ENCODE results near the gene HUS1. TPM values are rescaled to one million over a fixed set of nuclear protein-coding genes. Genes with fewer than 3 reads are reported as not detected.

Gene HUS1
- total RNA-seq (10 to 100 TPM; 10.3 to 27.2 (median 20.7) TPM), polyA plus RNA-seq (10 to 100 TPM; 10.0 to 21.4 TPM)
- long read RNA-seq, donor 1, partial matches to known transcripts, result 3 of 15 reads
- long read RNA-seq, donor 1, other reads (novel, unspliced or antisense), result 10 of 15 reads
- long read RNA-seq, donor 2, partial matches to known transcripts, result 0 of 1 reads
- long read RNA-seq, donor 2, other reads (novel, unspliced or antisense), result 0 of 1 reads
- long read RNA-seq, donor 3, partial matches to known transcripts, result 1 of 8 reads
- long read RNA-seq, donor 3, other reads (novel, unspliced or antisense), result 3 of 8 reads

GRCh38 chr7:47979145-47979831, at the start of gene HUS1:
TSS of gene HUS1 (minus strand) at chr7:47979615. CDS start at chr7:47979519, 96 bp downstream.
- H3K9me3 ChIP-seq, result no peaks in the 10 kb centered on the region
- H3K4me3 ChIP-seq, result peak within 1 kb of the TSS; percentile 73
- peak within 1 kb of the TSS; percentile 18 to 75 for H3K27ac ChIP-seq
- peaks cover 4% of the 10 kb centered on the region for H3K4me1 ChIP-seq (ENCODE audit: insufficient read depth)
- intact Hi-C loops (cut with DNase I), result no loop called here
- H3K36me3 ChIP-seq, result no peaks in the 10 kb centered on the region
- peak; percentile 82 to 93 (median 89) for DNase-seq
- WGBS, 3 donors, result 1% methylated on average over 62 of the region's 62 CpGs
- no peaks in the 10 kb centered on the region for H3K27me3 ChIP-seq
- TF ChIP-seq EP300 (IDR thresholded peaks at IDR 0.05), result no peak
- peak; percentile 58 for TF ChIP-seq POLR2A (IDR thresholded peaks at IDR 0.05)
- TF ChIP-seq, protein P1, sequence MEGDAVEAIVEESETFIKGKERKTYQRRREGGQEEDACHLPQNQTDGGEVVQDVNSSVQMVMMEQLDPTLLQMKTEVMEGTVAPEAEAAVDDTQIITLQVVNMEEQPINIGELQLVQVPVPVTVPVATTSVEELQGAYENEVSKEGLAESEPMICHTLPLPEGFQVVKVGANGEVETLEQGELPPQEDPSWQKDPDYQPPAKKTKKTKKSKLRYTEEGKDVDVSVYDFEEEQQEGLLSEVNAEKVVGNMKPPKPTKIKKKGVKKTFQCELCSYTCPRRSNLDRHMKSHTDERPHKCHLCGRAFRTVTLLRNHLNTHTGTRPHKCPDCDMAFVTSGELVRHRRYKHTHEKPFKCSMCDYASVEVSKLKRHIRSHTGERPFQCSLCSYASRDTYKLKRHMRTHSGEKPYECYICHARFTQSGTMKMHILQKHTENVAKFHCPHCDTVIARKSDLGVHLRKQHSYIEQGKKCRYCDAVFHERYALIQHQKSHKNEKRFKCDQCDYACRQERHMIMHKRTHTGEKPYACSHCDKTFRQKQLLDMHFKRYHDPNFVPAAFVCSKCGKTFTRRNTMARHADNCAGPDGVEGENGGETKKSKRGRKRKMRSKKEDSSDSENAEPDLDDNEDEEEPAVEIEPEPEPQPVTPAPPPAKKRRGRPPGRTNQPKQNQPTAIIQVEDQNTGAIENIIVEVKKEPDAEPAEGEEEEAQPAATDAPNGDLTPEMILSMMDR (IDR thresholded peaks at IDR 0.05), result no peak

- H3K36me3 ChIP-seq, result no peaks in the 10 kb centered on the region
- WGBS, 3 donors, result 77 to 89% (median 87%) methylated on average over 6 of the region's 6 CpGs
- H3K27me3 ChIP-seq, result no peaks in the 10 kb centered on the region
- no peak within 1 kb of the TSS for H3K27ac ChIP-seq
- no peak within 1 kb of the TSS for H3K4me3 ChIP-seq
- intact Hi-C loops (cut with DNase I), result no loop called here
- H3K9me3 ChIP-seq, result no peaks in the 10 kb centered on the region
- no peak for DNase-seq
- TF ChIP-seq, protein P1 (IDR thresholded peaks at IDR 0.05), result no peak
- TF ChIP-seq EP300 (IDR thresholded peaks at IDR 0.05), result no peak
- no peak for TF ChIP-seq POLR2A (IDR thresholded peaks at IDR 0.05)
- no peaks in the 10 kb centered on the region for H3K4me1 ChIP-seq (ENCODE audit: insufficient read depth)
These were observed 49.5 kb upstream of the HUS1 start, which contains the start of gene SUN3 for GRCh38 chr7:48028938-48029337. TSS of gene SUN3 (minus strand) at chr7:48029107. CDS start at chr7:48028938, 169 bp downstream.

DNA sequence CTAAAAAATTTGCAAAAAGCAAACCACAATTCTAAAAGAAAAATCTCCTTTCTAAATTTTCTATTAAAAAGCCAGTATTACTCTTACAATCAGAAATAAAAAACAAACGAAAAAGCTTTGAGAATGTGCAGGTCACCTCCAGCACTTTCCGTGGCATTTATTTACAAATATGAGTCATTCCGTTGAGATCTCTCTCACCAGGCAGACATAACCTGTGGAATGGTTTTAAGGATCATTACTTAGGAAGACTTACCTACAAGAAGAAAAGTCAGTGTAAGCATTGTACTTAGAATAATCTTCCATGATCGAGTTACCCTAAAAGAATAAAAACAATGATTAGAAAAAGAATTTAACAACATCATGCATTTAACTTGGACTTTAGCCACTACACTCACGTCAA, 46.2 kb upstream of the HUS1 start:
- no peak overlapping the region for H3K4me3 ChIP-seq
- no peaks in the 10 kb centered on the region for H3K36me3 ChIP-seq
- 1 to 35% (median 6%) methylated on average over 5 of the region's 5 CpGs for WGBS, 3 donors
- intact Hi-C loops (cut with DNase I), result no loop called here
- DNase-seq, result no peak
- H3K27me3 ChIP-seq, result no peaks in the 10 kb centered on the region
- H3K27ac ChIP-seq, result no peak overlapping the region
- no peak for TF ChIP-seq POLR2A (IDR thresholded peaks at IDR 0.05)
- no peak for TF ChIP-seq EP300 (IDR thresholded peaks at IDR 0.05)
- TF ChIP-seq, protein P1 (IDR thresholded peaks at IDR 0.05), result no peak
- no peaks in the 10 kb centered on the region for H3K4me1 ChIP-seq (ENCODE audit: insufficient read depth)
- H3K9me3 ChIP-seq, result no peaks in the 10 kb centered on the region

GRCh38 chr7:48017674-48018073, 38.3 kb upstream of the HUS1 start:
- H3K27me3 ChIP-seq, result no peaks in the 10 kb centered on the region
- TF ChIP-seq, protein P1 (IDR thresholded peaks at IDR 0.05), result no peak
- no peak for TF ChIP-seq EP300 (IDR thresholded peaks at IDR 0.05)
- TF ChIP-seq POLR2A (IDR thresholded peaks at IDR 0.05), result no peak
- intact Hi-C loops (cut with DNase I), result no loop called here
- WGBS, 3 donors, result 94 to 97% (median 96%) methylated on average over 4 of the region's 4 CpGs
- H3K36me3 ChIP-seq, result no peaks in the 10 kb centered on the region
- no peaks in the 10 kb centered on the region for H3K9me3 ChIP-seq
- H3K27ac ChIP-seq, result no peak overlapping the region
- no peak overlapping the region for H3K4me3 ChIP-seq
- no peak for DNase-seq
- H3K4me1 ChIP-seq (ENCODE audit: insufficient read depth), result no peaks in the 10 kb centered on the region
